Stimulated activated effector memory CD8-positive, alpha-beta T cell treated with anti-CD3 and anti-CD28 coated beads, Interleukin-12 subunit alpha, Interleukin-12 subunit beta, amount 100 ng/mL, for 72 hours (primary cell): ENCODE measurements around the gene CYTH2.

Source experiments
- ATAC-seq: fragments of 150-1000 bp; cut with Tn5 transposase; 2 replicates; pipeline ENCODE4 v1.10.0; 2021
- DNase-seq, 2 donors: peaks; one replicate each; pipeline ENCODE4 v3.0.0; 2021 to 2022; ENCODE audit warnings: low spot score in 2 of 2
- H3K27ac Mint-ChIP-seq: one replicate; pipeline ENCODE4 v1.8.0; 2022; ENCODE audit warnings: mild to moderate bottlenecking, mixed read lengths
- H3K36me3 Mint-ChIP-seq: one replicate; pipeline ENCODE4 v1.8.0; 2022; ENCODE audit warnings: mild to moderate bottlenecking, mixed read lengths
- H3K4me1 Mint-ChIP-seq: one replicate; pipeline ENCODE4 v1.8.0; 2022; ENCODE audit warnings: mixed read lengths
- H3K4me3 Mint-ChIP-seq: one replicate; pipeline ENCODE4 v1.8.0; 2022; ENCODE audit warnings: mild to moderate bottlenecking, mixed read lengths
- H3K9me3 Mint-ChIP-seq: one replicate; pipeline ENCODE4 v1.8.0; 2022; ENCODE audit warnings: mixed read lengths

Gene CYTH2

DNA sequence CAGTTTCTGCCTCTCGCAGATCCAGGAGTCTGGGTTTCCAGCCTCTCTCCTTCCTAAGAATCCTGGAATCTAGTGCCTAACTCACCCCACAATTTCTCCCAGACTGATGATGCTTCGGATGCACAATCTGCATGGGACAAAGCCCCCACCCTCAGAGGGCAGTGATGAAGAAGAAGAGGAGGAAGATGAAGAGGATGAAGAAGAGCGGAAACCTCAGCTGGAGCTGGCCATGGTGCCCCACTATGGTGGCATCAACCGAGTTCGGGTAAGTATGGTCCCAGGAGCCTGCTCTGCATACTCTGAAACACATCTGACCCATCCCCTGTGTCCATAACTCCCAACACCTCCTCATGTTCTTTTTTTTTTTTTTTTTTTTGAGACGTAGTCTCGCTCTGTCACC, 22.6 kb upstream of the CYTH2 start:
- DNase-seq (no peak), ATAC-seq (no peak)
- no peaks in the 10 kb centered on the region for H3K9me3 Mint-ChIP-seq
- H3K36me3 Mint-ChIP-seq = peaks cover 71% of the 10 kb centered on the region
- peak overlapping the region; percentile 97 for H3K27ac Mint-ChIP-seq
- H3K4me3 Mint-ChIP-seq = peak overlapping the region; percentile 90
- H3K4me1 Mint-ChIP-seq = peaks cover 40% of the 10 kb centered on the region

DNA sequence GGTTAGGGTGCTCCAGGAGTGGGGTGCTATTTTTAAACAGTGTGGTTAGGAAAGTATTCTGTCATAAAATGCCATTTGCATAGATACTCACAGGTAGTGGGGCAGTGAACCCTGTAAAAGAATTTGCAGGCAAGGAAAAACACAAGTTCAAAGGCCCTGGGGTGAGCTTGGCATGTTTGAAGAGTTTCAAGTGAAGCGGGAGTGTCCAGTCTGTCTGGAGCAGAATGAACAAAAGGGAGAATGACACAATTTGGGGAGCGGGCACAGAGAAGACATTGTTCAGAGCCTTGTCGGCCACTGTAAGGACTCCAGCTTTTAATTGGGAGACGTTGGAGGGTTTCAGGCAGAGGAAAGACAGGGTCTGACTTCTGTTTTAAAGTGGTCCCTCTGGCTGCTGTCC, 20.6 kb upstream of the CYTH2 start:
- Mint-ChIP-seq H3K4me3 (no peak overlapping the region), H3K9me3 (no peaks in the 10 kb centered on the region), H3K36me3 (peaks cover 83% of the 10 kb centered on the region), H3K27ac (peak overlapping the region; percentile 8), H3K4me1 (peaks cover 47% of the 10 kb centered on the region)
- ATAC-seq (no peak), DNase-seq (no peak)

- H3K27ac Mint-ChIP-seq = no peak overlapping the region
Observed at GRCh38 chr19:48450441-48450840, 18.7 kb upstream of the CYTH2 start.

DNA sequence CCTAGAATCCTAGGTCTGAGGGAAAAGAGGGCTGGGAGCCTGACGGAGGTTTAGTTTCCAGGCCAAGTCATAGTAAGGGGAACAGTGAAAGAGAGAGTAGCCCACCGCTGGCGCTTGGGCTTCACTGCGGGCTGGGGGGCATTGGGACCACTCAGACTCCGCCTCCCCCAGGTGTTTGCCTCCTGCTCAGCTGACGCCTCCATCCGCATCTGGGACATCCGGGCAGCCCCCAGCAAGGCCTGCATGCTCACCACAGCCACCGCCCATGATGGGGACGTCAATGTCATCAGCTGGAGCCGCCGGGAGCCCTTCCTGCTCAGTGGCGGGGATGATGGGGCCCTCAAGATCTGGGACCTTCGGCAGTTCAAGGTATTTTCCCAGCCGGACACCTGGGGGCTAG, 18.3 kb upstream of the CYTH2 start:
- Mint-ChIP-seq H3K9me3 (no peaks in the 10 kb centered on the region), H3K4me3 (no peak overlapping the region), H3K4me1 (peaks cover 42% of the 10 kb centered on the region), H3K36me3 (peaks cover 98% of the 10 kb centered on the region), H3K27ac (no peak overlapping the region)
- ATAC-seq = no peak
- no peak for DNase-seq

More at GRCh38 chr19:48450441-48450840, 18.7 kb upstream of the CYTH2 start:
- Mint-ChIP-seq H3K36me3 (peaks cover 98% of the 10 kb centered on the region), H3K9me3 (no peaks in the 10 kb centered on the region), H3K4me1 (peaks cover 45% of the 10 kb centered on the region), H3K4me3 (no peak overlapping the region)
- no peak for DNase-seq
- no peak for ATAC-seq

DNA sequence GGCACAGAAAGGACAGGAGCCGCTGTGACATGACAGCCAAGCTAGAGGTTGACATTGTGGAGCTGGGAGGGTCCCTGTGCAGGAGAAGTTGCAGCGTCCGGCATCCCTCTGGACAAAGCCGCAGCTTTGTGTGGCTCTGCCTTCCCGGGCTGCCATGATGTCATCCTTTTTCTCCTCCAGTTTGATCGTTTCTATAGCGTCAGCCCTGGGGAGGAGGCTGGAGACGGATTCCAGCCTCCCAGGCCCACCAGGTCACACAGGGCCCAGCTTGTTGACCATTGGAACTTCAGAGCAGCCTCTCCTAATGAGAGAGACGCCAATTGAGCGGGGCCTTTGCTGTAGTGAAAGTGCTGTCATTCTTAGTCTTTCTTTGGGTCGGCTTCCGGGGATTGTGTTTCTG, 17.5 kb upstream of the CYTH2 start:
- Mint-ChIP-seq H3K27ac (no peak overlapping the region), H3K36me3 (peaks cover 94% of the 10 kb centered on the region), H3K4me3 (no peak overlapping the region), H3K9me3 (no peaks in the 10 kb centered on the region), H3K4me1 (peaks cover 42% of the 10 kb centered on the region)
- DNase-seq = no peak
- ATAC-seq = no peak

GRCh38 chr19:48452289-48453190, 16.6 kb upstream of the CYTH2 start:
- H3K27ac Mint-ChIP-seq = no peak overlapping the region
- peaks cover 94% of the 10 kb centered on the region for H3K36me3 Mint-ChIP-seq
- no peaks in the 10 kb centered on the region for H3K9me3 Mint-ChIP-seq
- ATAC-seq (no peak), DNase-seq (no peak)
- no peak overlapping the region for H3K4me3 Mint-ChIP-seq
- H3K4me1 Mint-ChIP-seq = peaks cover 40% of the 10 kb centered on the region

DNA sequence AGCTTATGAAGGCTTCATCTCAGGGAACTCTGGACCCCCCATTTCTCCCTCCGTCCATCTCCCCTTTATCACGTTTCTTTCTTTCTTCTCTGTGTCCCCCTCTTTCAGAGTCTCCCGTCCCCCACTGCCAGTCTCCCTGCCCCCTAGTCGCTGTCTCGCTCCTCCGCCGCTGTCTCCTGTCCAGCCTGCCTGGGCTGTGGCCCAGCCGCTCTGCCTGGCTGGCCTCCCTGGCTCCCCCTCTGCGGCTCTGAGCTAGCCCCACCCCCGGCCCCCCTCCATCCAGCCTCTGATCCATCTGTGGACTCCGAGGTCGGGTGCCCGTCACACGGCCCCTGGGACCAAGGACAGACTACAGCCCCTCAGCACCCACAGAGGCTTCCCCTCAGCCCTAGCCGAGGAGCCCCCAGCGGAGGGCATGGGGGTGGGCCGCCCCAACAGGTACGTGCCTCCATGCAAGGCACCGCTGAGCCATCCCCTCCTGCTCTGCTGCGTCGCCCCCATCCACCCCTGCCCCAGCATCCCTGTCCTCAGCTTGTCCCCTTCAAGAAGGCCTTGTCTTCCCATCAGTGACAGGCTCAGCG, 14.9 kb upstream of the CYTH2 start:
- H3K4me3 Mint-ChIP-seq = no peak overlapping the region
- no peak for ATAC-seq
- peak overlapping the region; percentile 68 for H3K27ac Mint-ChIP-seq
- H3K9me3 Mint-ChIP-seq = no peaks in the 10 kb centered on the region
- peaks cover 25% of the 10 kb centered on the region for H3K4me1 Mint-ChIP-seq
- peaks cover 94% of the 10 kb centered on the region for H3K36me3 Mint-ChIP-seq
- no peak for DNase-seq

GRCh38 chr19:48455171-48455907, 13.8 kb upstream of the CYTH2 start, which contains the start of gene KCNJ14:
TSS of gene KCNJ14 (plus strand) at chr19:48455574. CDS start at chr19:48461725, 6,151 bp downstream.
- Mint-ChIP-seq H3K4me1 (peaks cover 25% of the 10 kb centered on the region), H3K36me3 (peaks cover 88% of the 10 kb centered on the region), H3K9me3 (no peaks in the 10 kb centered on the region), H3K27ac (peak within 1 kb of the TSS; percentile 68), H3K4me3 (no peak within 1 kb of the TSS)
- no peak for ATAC-seq
- DNase-seq = no peak

GRCh38 chr19:48455908-48456562, 13.1 kb upstream of the CYTH2 start:
- H3K4me3 Mint-ChIP-seq = no peak overlapping the region
- no peak overlapping the region for H3K27ac Mint-ChIP-seq
- peak; percentile 16 for ATAC-seq

DNA sequence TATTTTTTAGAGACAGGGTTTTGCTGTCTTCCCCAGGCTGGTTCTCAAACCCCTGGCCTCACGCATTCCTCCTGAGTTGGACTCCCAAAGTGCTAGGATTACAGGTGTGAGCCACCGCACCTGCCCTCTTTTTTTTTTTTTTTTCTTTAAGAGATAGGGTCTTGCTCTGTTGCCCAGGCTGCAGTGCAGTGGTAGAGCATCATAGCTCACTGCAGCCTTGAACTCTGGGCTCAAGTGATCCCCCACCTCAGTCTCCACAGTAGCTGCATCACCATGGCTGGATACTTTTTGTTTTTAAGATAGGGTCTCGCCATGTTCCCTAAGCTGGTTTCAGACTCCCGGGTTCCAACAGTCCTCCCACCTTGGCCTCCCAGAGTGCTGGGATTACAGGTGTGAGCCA, 12.3 kb upstream of the CYTH2 start:
- no peak overlapping the region for H3K4me3 Mint-ChIP-seq
- no peaks in the 10 kb centered on the region for H3K9me3 Mint-ChIP-seq

More at GRCh38 chr19:48455908-48456562, 13.1 kb upstream of the CYTH2 start:
- Mint-ChIP-seq H3K4me1 (peaks cover 25% of the 10 kb centered on the region), H3K9me3 (no peaks in the 10 kb centered on the region), H3K36me3 (peaks cover 88% of the 10 kb centered on the region)
- DNase-seq = no peak

DNA sequence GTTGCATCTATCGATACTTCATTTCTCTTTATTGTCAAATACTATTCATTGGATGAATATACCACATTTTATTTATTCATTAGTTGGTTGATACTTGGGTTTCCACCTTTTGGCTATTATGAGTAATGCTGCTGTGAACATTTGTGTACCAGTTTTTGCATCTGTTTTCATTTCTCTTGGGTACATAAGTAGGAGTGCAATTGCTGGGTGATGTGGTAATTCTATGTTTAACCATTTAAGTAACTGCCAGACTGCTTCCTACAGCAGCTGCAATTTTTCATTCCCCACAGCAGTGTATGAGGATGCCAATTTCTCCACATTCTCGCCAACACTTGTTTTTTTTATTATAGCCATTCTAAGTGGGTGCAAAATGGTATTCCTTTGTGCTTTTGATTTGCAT, 11.2 kb upstream of the CYTH2 start:
- ATAC-seq = no peak
- Mint-ChIP-seq H3K27ac (no peak overlapping the region), H3K9me3 (no peaks in the 10 kb centered on the region), H3K36me3 (peaks cover 82% of the 10 kb centered on the region), H3K4me3 (no peak overlapping the region), H3K4me1 (peaks cover 13% of the 10 kb centered on the region)
- no peak for DNase-seq

More for the DNA sequence above, 12.3 kb upstream of the CYTH2 start:
- ATAC-seq (no peak), DNase-seq (no peak)
- Mint-ChIP-seq H3K27ac (no peak overlapping the region), H3K4me1 (peaks cover 17% of the 10 kb centered on the region), H3K36me3 (peaks cover 86% of the 10 kb centered on the region)

- ATAC-seq = no peak
- DNase-seq = no peak
- Mint-ChIP-seq H3K9me3 (no peaks in the 10 kb centered on the region), H3K4me3 (no peak overlapping the region), H3K36me3 (peaks cover 52% of the 10 kb centered on the region), H3K4me1 (peaks cover 19% of the 10 kb centered on the region), H3K27ac (no peak overlapping the region)
Observed at GRCh38 chr19:48461651-48461981, 7.6 kb upstream of the CYTH2 start.

DNA sequence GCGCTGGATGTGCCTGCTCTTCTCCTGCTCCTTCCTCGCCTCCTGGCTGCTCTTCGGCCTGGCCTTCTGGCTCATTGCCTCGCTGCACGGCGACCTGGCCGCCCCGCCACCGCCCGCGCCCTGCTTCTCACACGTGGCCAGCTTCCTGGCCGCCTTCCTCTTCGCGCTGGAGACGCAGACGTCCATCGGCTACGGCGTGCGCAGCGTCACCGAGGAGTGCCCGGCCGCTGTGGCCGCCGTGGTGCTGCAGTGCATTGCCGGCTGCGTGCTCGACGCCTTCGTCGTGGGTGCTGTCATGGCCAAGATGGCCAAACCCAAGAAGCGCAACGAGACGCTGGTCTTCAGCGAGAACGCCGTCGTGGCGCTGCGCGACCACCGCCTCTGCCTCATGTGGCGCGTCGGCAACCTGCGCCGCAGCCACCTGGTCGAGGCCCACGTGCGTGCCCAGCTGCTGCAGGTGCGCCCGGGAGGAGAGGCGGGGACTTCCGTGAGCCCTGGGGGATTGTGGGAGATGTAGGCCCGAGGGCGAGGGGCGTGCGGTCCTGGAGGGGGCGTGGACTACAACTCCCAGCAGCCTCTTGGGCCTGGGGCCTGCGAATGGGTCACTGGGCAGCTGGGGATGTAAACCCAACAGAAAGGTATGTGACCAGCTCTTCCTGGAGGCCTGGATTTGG, 7.0 kb upstream of the CYTH2 start:
- Mint-ChIP-seq H3K4me1 (peaks cover 19% of the 10 kb centered on the region), H3K36me3 (peaks cover 47% of the 10 kb centered on the region), H3K4me3 (no peak overlapping the region), H3K27ac (no peak overlapping the region), H3K9me3 (no peaks in the 10 kb centered on the region)
- DNase-seq = no peak
- no peak for ATAC-seq

- peaks cover 31% of the 10 kb centered on the region for H3K36me3 Mint-ChIP-seq
- no peaks in the 10 kb centered on the region for H3K9me3 Mint-ChIP-seq
- ATAC-seq (peak; percentile 33), DNase-seq (no peak)
- H3K4me1 Mint-ChIP-seq = peaks cover 34% of the 10 kb centered on the region
- H3K27ac Mint-ChIP-seq = peak overlapping the region; percentile 71
- no peak overlapping the region for H3K4me3 Mint-ChIP-seq
Observed at GRCh38 chr19:48465215-48465614, 4.0 kb upstream of the CYTH2 start.
